HG02973 (cell line): Measurements from ENCODE around the gene CYSRT1.
"Not testable (repeated sequence)": the region's sequence is repeated elsewhere in the genome, so short reads cannot be mapped to it uniquely, and the experiment has no call there.

Source experiments
- ATAC-seq: cut with Tn5 transposase; IDR thresholded peaks from one replicate; pipeline ENCODE4 v1.9.1; 2021; ENCODE audit warnings: moderate library complexity; ENCODE audit not compliant: unreplicated experiment

Gene CYSRT1

GRCh38 chr9:137235424-137236237 lies 10.7 kb downstream of the CYSRT1 start:
- no peak for ATAC-seq

GRCh38 chr9:137236238-137236935 lies 11.4 kb downstream of the CYSRT1 start:
- ATAC-seq = peak; percentile 19

GRCh38 chr9:137236936-137237421 lies 12.0 kb downstream of the CYSRT1 start:
- ATAC-seq = no peak

GRCh38 chr9:137237759-137238726 lies 13.1 kb downstream of the CYSRT1 start:
- no peak for ATAC-seq

GRCh38 chr9:137239541-137240200 lies 14.7 kb downstream of the CYSRT1 start:
- not testable (repeated sequence) for ATAC-seq

- ATAC-seq = peak; percentile 18
Observed at GRCh38 chr9:137240318-137240840, 15.4 kb downstream of the CYSRT1 start.

GRCh38 chr9:137240841-137241489 lies 16.0 kb downstream of the CYSRT1 start, which contains the start of gene TUBB4B:
Gene TUBB4B (plus strand): TSS chr9:137241287. CDS start chr9:137241361, 74 bp downstream.
- peak; percentile 59 for ATAC-seq

- ATAC-seq = peak; percentile 5
Observed at GRCh38 chr9:137241490-137242268, 16.7 kb downstream of the CYSRT1 start.

- ATAC-seq = no peak
Observed at GRCh38 chr9:137242269-137243203, 17.6 kb downstream of the CYSRT1 start.

GRCh38 chr9:137243266-137243625 lies 18.3 kb downstream of the CYSRT1 start:
- ATAC-seq = not testable (repeated sequence)

- ATAC-seq = no peak
Observed at GRCh38 chr9:137243626-137244485, 18.9 kb downstream of the CYSRT1 start.

- ATAC-seq = no peak
Observed at GRCh38 chr9:137244486-137245449, 19.8 kb downstream of the CYSRT1 start.

GRCh38 chr9:137245450-137246421 lies 20.8 kb downstream of the CYSRT1 start:
- ATAC-seq = no peak

- ATAC-seq = no peak
Observed at GRCh38 chr9:137247135-137247915, 22.4 kb downstream of the CYSRT1 start.
